ENCODE measurements around the gene FUBP1.
"Not testable (repeated sequence)": the region's sequence is repeated elsewhere in the genome, so short reads cannot be mapped to it uniquely, and the experiment has no call there.

FUBP1 gene

DNA sequence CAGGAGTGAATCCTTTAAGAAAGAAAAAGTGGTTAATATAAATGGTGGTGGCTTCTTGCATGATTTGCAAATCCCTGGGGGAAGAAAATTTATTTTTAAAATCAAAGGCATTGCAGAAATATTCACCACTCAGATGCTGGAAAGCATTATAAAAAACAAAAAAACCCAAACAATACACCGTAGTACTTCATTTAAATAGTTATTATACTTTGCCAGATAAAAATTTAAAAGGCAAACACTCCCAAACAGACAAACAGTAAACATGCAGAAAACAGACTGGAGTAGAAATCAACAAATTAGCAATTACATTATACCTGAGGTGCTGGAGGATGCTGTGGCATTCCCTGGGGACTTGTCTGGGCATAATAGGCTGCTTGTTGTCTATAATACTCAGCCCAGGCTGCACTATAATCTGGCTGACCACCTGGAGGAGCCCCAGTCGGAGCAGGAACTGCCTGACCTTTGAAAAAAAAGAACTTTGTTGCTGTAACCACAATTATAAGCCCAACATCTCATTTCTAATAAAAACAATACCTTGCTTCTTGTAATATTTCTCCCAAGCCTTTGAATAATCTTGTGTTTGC is 29.9 kb downstream of the FUBP1 start:
- DNase-seq (ENCODE audit: low spot score), result peak; percentile 4

GRCh38 chr1:77945345-77945744 is 33.5 kb downstream of the FUBP1 start:
- no peak for DNase-seq (ENCODE audit: low spot score)

GRCh38 chr1:77942400-77943140 is 36.3 kb downstream of the FUBP1 start:
- DNase-seq (ENCODE audit: low spot score), result no peak

DNA sequence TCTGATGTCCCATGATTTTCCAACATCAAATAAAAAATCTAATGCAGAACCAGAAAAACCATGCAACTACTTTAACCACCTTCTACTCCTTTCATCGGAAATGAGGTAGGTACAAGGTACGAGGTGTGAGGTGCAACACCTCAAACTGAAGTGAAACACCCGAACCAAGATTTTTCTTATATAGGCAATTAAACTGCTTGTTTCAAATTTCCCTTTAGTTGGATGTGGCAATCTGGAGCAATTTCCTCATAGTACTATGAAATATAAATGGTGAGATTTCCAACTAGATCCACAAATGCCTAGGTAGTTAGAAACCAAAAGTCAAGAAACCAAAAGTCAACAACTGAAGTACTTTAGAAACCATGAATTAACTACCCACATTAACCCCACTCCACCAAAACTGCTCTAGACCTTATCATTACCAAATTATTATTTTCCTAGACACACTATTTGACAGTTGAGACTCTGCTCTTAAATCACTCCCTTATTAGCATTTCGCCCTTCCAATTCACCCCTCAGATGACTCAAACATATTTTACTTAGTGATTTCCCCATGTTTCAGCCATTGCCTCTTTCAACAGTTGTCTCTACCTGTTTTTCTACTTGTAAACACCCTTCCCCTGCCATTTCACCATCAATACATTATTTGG is 37.8 kb downstream of the FUBP1 start:
- DNase-seq (ENCODE audit: low spot score), result no peak

- DNase-seq (ENCODE audit: low spot score), result no peak
Measured at GRCh38 chr1:77938651-77939050, 40.2 kb downstream of the FUBP1 start.

DNA sequence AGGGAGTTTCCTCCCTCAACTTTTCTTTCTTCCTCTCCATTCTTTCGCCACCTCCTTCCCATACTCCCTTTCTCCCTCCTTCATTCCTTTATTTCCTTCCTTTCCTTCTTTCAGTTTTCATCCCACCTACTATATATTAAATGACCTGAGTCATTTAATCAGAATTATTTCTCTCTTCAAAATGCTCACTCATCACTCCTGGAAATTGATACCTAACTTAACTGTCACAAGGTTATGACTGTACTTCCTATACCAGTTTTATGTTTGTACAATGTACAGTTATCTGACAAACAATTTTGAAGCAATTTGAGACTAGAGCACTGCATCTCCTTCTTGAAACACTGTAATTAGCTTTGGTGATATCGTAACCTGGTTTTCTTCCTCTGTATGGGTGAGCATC is 49.1 kb downstream of the FUBP1 start:
- no peak for DNase-seq (ENCODE audit: low spot score)

- no peak for DNase-seq (ENCODE audit: low spot score)
Measured at GRCh38 chr1:77927414-77927813, 51.5 kb downstream of the FUBP1 start.

- no peak for DNase-seq (ENCODE audit: low spot score)
Measured at GRCh38 chr1:77926561-77927357, 52.1 kb downstream of the FUBP1 start.

DNA sequence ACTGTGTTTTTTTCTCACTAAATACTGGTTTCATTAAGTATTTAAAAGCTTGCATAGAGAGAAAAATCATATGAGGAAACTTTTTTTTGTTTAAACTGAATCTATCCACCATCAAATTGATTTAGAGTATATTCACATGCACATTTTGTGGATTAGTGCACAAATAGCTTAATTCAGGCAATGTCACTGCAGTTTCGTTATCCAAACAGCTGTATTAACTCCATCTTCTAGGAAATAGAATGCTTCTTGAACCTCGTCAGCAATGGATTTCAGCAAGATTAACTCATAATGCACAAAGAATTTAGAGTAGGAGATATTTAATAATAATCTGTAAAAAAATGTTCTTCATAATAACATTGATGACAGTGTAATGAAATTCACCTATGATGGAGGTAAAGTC is 52.9 kb downstream of the FUBP1 start:
- DNase-seq (ENCODE audit: low spot score), result no peak

GRCh38 chr1:77925518-77925917 is 53.4 kb downstream of the FUBP1 start:
- no peak for DNase-seq (ENCODE audit: low spot score)

DNA sequence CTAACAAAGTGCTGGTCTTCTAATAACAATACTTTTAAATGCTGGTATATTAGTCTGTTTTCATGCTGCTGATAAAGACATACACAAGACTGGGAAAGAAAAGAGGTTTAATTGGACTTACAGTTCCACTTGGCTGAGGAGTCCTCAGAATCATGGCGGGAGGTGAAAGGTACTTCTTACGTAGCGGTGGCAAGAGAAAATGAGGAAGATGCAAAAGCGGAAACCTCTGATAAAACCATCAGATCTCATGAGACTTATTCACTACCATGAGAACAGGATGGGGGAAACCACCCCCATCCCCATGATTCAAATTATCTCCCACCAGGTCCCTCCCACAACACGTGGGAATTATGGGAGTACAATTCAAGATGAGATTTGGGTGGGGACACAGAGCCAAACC is 60.0 kb downstream of the FUBP1 start:
- not testable (repeated sequence) for DNase-seq (ENCODE audit: low spot score)

DNA sequence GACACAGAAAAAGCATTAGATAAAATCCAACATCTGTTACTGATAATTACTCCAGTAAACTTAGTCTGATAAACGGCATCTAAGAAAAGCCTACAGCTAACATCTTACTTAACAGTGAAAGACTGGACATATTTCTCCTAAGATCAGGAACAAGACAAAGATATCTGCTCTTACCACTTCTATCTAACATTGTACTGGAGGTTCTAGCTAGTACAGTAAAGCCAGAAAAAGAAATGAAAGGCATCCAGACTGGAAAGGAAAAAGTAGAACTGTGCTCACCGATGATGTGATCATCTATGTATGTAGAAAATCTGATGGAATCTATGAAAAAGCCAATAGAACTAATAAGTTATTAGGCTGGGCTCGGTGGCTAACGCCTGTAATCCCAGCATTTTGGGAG is 68.8 kb downstream of the FUBP1 start:
- DNase-seq (ENCODE audit: low spot score), result no peak

DNA sequence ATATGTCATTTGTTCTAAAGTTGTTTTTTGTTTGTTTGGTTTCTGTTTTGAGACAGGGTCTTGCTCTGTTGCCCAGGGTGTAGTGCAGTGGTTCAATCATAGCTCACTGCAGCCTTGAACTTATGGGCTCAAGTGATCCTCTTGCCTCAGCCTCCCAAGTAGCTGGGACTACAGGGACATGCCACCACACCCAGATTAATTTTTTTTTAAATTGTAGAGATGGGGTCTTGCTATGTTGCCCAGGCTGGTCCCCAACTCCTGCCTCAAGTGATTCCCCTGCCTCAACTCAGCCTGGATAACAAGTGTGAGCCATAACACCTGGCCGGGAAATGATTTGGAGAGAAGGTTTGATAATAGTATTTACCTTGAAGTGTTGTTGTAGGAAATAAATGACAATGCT is 72.2 kb downstream of the FUBP1 start:
- DNase-seq (ENCODE audit: low spot score), result no peak

DNA sequence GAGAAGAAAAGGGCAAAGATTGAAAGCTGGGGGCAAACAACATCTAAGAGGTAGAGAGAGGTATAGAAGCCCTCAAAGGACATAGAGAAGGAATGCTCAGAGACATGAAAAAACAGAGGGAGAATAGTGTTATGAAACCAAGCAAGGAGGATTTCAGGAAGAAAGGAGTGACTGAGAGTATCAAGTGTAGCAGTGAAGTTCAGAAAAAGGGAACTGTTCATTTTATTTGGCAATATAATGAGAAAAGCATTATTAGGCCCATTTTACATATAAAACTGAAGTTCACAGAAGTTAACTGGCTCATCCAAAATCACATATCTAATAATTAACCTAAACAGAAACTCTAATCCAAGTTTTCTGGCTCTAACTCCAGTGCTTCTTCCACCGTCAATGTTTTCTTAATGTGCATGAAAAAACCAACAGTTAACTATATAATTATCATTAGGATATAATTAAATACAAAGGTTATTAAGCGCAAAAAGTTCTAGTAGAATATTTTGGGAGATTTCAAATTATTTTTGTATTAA is 72.8 kb downstream of the FUBP1 start:
- DNase-seq (ENCODE audit: low spot score), result no peak

- DNase-seq (ENCODE audit: low spot score), result no peak
Measured at GRCh38 chr1:77905603-77906002, 73.3 kb downstream of the FUBP1 start.

DNA sequence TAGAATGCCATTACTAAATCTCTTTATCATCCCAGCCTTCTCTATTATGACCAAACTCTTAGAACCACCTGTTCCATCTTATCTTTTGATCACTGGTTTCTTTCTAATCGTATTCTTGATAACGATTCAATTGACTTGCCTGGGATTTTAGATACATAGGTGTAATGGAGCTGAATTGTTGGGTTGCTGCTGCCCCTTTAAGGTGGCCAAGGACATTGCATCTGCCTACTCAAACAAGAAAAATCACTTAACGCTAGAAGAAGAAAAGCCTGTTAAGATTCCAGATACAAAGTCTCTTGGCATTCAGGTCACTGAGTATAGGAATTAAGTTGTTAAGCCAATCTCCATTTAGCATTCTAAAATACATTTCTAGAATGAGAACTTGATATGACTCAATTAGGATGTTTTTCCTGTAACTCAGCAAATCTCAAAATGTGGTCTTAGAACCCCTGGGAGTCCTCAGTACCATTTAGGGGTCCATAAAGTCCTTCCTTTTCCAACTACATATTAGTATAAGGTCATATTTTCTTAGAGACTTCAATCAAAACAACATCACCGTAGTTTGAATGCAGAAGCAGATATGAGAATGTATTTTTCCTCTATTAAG is 78.1 kb downstream of the FUBP1 start:
- peak; percentile 78 for DNase-seq (ENCODE audit: low spot score)

DNA sequence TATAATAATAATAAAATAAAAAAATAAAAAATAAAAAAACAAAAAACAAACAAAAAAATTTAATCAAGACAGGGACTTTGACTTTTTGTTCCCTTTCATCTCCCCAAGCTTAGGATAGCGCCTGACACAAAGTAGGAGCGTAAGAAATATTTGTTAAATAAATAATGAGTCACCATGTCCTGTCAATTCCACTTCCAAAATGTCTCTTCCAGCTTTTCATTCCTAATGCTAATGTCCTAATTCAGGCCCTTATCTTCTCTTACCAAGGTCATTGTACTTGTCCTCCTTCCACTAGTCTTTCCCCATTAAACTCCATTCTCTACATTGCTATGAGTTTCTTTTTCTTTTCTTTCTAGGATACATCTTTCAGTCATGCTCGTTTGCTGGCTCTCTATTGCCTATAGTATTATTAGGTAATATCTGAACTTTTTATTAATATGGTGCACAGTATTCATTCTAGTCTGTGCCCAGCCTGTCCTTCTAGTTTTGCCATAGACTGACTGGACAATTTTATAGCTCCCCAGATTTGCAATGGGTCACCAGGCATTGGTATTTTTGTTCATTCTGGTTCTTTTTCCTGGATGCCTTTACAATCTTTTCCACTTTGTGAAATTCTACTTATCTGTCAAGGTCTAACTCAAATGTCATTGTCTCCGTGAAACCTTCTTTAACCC is 79.1 kb downstream of the FUBP1 start:
- DNase-seq (ENCODE audit: low spot score), result no peak

All from Ammon's horn (tissue), 1 donor.